Measurements from ENCODE around the gene PDE3A. TPM values are rescaled to one million over a fixed set of nuclear protein-coding genes. Genes with fewer than 3 reads are reported as not detected.

Gene PDE3A
- total and polyA plus RNA-seq, 2 donors, result 1.1 to 2.2 TPM

DNA sequence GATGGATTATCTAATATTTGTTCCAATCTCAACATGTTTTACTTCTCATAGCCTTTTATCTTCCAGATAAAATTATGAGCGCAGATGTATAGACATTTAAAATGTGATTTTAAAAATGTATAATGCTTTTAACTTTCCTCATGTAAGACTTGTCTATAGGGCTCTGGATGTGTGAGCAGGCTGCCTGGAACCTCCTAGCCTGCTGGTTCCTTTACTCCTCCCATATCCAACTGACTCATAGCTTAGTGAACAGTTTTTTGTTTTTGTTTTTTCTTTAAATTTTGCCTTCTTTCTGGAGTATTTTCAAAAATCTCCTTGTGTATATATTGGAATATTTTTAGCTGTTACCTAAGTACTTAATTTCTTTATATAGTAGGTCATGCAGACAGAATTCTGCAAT is 115.4 kb downstream of the PDE3A start:
- Histone ChIP-seq H3K9me3 (ENCODE audit: control insufficient read depth in 2 of 2, insufficient read depth in 1 of 2, low read length in 1 of 2) (no peaks in the 10 kb centered on the region), H3K36me3 (ENCODE audit: control insufficient read depth in 2 of 2, insufficient read depth in 2 of 2, low read length in 1 of 2) (no peaks in the 10 kb centered on the region), H3K27ac (ENCODE audit: low read depth in 1 of 2, low read length in 1 of 2) (no peak overlapping the region), H3K4me1 (ENCODE audit: control insufficient read depth in 2 of 2, insufficient read depth in 2 of 2, low read length in 2 of 2) (no peaks in the 10 kb centered on the region), H3K27me3 (ENCODE audit: control insufficient read depth in 2 of 2, insufficient read depth in 1 of 2, low read length in 1 of 2) (no peaks in the 10 kb centered on the region), H3K4me3 (ENCODE audit: low read length in 2 of 2) (no peak overlapping the region)
- WGBS, result 97% methylated on average over 1 of the region's 1 CpG
- no peak for DNase-seq (ENCODE audit: low read depth in 6 of 9, low spot score in 9 of 9)

DNA sequence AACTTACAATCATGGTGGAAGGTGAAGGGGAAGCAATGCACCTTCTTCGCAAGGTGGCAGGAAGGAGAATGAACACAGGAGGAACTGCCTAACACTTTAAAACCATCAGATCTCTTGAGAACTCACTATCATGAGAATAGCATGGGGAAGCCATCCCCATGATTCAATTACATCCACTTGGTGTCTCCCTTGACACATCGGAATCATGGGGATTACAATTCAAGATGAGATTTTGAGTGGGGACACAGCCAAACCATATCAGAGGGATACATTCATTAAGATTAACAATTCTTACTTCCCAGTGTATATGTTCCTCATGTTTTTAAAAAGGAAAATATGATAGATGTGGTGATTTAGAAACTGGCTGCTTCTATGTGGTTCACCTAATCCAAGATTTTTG is 117.9 kb downstream of the PDE3A start:
- H3K27me3 ChIP-seq (ENCODE audit: control insufficient read depth in 2 of 2, insufficient read depth in 1 of 2, low read length in 1 of 2), result no peaks in the 10 kb centered on the region
- H3K27ac ChIP-seq (ENCODE audit: low read depth in 1 of 2, low read length in 1 of 2), result no peak overlapping the region
- no peaks in the 10 kb centered on the region for H3K9me3 ChIP-seq (ENCODE audit: control insufficient read depth in 2 of 2, insufficient read depth in 1 of 2, low read length in 1 of 2)
- no peak for DNase-seq (ENCODE audit: low read depth in 6 of 9, low spot score in 9 of 9)
- 96% methylated on average over 2 of the region's 2 CpGs for WGBS
- no peak overlapping the region for H3K4me3 ChIP-seq (ENCODE audit: low read length in 2 of 2)
- no peaks in the 10 kb centered on the region for H3K36me3 ChIP-seq (ENCODE audit: control insufficient read depth in 2 of 2, insufficient read depth in 2 of 2, low read length in 1 of 2)
- H3K4me1 ChIP-seq (ENCODE audit: control insufficient read depth in 2 of 2, insufficient read depth in 2 of 2, low read length in 2 of 2), result no peaks in the 10 kb centered on the region

GRCh38 chr12:20487519-20487918 is 119.2 kb downstream of the PDE3A start:
- H3K9me3 ChIP-seq (ENCODE audit: control insufficient read depth in 2 of 2, insufficient read depth in 1 of 2, low read length in 1 of 2), result no peaks in the 10 kb centered on the region
- no peaks in the 10 kb centered on the region for H3K4me1 ChIP-seq (ENCODE audit: control insufficient read depth in 2 of 2, insufficient read depth in 2 of 2, low read length in 2 of 2)
- H3K4me3 ChIP-seq (ENCODE audit: low read length in 2 of 2), result no peak overlapping the region
- no peaks in the 10 kb centered on the region for H3K36me3 ChIP-seq (ENCODE audit: control insufficient read depth in 2 of 2, insufficient read depth in 2 of 2, low read length in 1 of 2)
- H3K27ac ChIP-seq (ENCODE audit: low read depth in 1 of 2, low read length in 1 of 2), result no peak overlapping the region
- no peaks in the 10 kb centered on the region for H3K27me3 ChIP-seq (ENCODE audit: control insufficient read depth in 2 of 2, insufficient read depth in 1 of 2, low read length in 1 of 2)
- 100% methylated on average over 2 of the region's 2 CpGs for WGBS
- DNase-seq (ENCODE audit: low read depth in 6 of 9, low spot score in 9 of 9), result no peak

DNA sequence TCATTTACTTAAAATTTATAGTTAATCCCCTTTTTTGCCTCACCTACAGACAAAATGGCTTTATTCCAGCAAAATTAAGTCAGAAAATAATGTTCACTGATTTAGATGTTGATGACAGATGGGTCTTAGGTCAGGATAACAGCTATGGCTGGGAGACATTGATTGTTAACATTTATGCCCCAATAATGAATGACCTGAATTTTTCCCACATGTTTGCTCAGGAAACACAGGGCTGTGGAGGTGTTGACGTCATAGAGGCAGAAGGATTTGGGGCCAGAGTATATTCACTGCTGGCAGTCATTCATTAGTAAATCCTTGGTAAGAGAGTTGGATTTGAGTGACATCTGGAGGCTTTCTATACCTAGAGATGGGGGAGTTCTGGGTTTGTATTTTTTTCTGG is 121.3 kb downstream of the PDE3A start:
- WGBS, result 92% methylated on average over 1 of the region's 1 CpG
- no peak overlapping the region for H3K27ac ChIP-seq (ENCODE audit: low read depth in 1 of 2, low read length in 1 of 2)
- no peaks in the 10 kb centered on the region for H3K4me1 ChIP-seq (ENCODE audit: control insufficient read depth in 2 of 2, insufficient read depth in 2 of 2, low read length in 2 of 2)
- H3K4me3 ChIP-seq (ENCODE audit: low read length in 2 of 2), result no peak overlapping the region
- H3K36me3 ChIP-seq (ENCODE audit: control insufficient read depth in 2 of 2, insufficient read depth in 2 of 2, low read length in 1 of 2), result no peaks in the 10 kb centered on the region
- no peaks in the 10 kb centered on the region for H3K27me3 ChIP-seq (ENCODE audit: control insufficient read depth in 2 of 2, insufficient read depth in 1 of 2, low read length in 1 of 2)
- no peaks in the 10 kb centered on the region for H3K9me3 ChIP-seq (ENCODE audit: control insufficient read depth in 2 of 2, insufficient read depth in 1 of 2, low read length in 1 of 2)
- no peak for DNase-seq (ENCODE audit: low read depth in 6 of 9, low spot score in 9 of 9)

- H3K36me3 ChIP-seq (ENCODE audit: control insufficient read depth in 2 of 2, insufficient read depth in 2 of 2, low read length in 1 of 2), result no peaks in the 10 kb centered on the region
- no peaks in the 10 kb centered on the region for H3K9me3 ChIP-seq (ENCODE audit: control insufficient read depth in 2 of 2, insufficient read depth in 1 of 2, low read length in 1 of 2)
These were observed 121.9 kb downstream of the PDE3A start for GRCh38 chr12:20490213-20490612.

GRCh38 chr12:20491290-20491689 is 123.0 kb downstream of the PDE3A start:
- DNase-seq (ENCODE audit: low read depth in 6 of 9, low spot score in 9 of 9), result no peak
- Histone ChIP-seq H3K36me3 (ENCODE audit: control insufficient read depth in 2 of 2, insufficient read depth in 2 of 2, low read length in 1 of 2) (no peaks in the 10 kb centered on the region), H3K27ac (ENCODE audit: low read depth in 1 of 2, low read length in 1 of 2) (no peak overlapping the region), H3K4me1 (ENCODE audit: control insufficient read depth in 2 of 2, insufficient read depth in 2 of 2, low read length in 2 of 2) (no peaks in the 10 kb centered on the region), H3K4me3 (ENCODE audit: low read length in 2 of 2) (no peak overlapping the region), H3K9me3 (ENCODE audit: control insufficient read depth in 2 of 2, insufficient read depth in 1 of 2, low read length in 1 of 2) (no peaks in the 10 kb centered on the region), H3K27me3 (ENCODE audit: control insufficient read depth in 2 of 2, insufficient read depth in 1 of 2, low read length in 1 of 2) (no peaks in the 10 kb centered on the region)
- WGBS, result 77% methylated on average over 5 of the region's 5 CpGs

More at GRCh38 chr12:20490213-20490612, 121.9 kb downstream of the PDE3A start:
- no peaks in the 10 kb centered on the region for H3K4me1 ChIP-seq (ENCODE audit: control insufficient read depth in 2 of 2, insufficient read depth in 2 of 2, low read length in 2 of 2)
- no peak for DNase-seq (ENCODE audit: low read depth in 6 of 9, low spot score in 9 of 9)
- no peaks in the 10 kb centered on the region for H3K27me3 ChIP-seq (ENCODE audit: control insufficient read depth in 2 of 2, insufficient read depth in 1 of 2, low read length in 1 of 2)
- H3K27ac ChIP-seq (ENCODE audit: low read depth in 1 of 2, low read length in 1 of 2), result no peak overlapping the region
- H3K4me3 ChIP-seq (ENCODE audit: low read length in 2 of 2), result no peak overlapping the region

DNA sequence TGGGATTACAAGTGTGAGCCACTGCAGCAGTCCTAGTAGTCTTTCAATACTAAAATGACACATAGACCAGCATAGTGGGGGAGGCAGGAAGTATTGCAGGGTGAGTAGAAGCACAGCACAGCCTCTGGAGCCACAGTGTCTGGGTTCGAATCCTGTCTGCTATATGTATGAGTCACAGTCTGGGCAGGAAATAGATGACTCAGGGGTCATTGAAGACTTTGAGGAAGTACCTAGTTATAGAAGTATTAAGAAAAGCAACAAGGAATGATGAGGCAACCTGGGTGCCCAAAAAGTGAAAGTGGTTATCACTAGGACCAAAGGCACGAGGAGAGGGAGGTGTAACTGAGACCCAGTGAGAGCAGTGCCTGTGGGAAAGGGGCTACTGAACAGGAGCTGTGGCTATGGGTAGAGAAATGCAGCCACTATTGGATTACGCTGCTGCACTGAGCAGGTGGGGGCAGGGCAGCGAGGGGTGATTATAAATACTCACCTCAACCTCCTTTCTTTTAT is 124.0 kb downstream of the PDE3A start:
- no peak overlapping the region for H3K27ac ChIP-seq (ENCODE audit: low read depth in 1 of 2, low read length in 1 of 2)
- 76% methylated on average over 4 of the region's 4 CpGs for WGBS
- H3K4me1 ChIP-seq (ENCODE audit: control insufficient read depth in 2 of 2, insufficient read depth in 2 of 2, low read length in 2 of 2), result no peaks in the 10 kb centered on the region
- H3K4me3 ChIP-seq (ENCODE audit: low read length in 2 of 2), result no peak overlapping the region
- no peaks in the 10 kb centered on the region for H3K27me3 ChIP-seq (ENCODE audit: control insufficient read depth in 2 of 2, insufficient read depth in 1 of 2, low read length in 1 of 2)
- no peaks in the 10 kb centered on the region for H3K36me3 ChIP-seq (ENCODE audit: control insufficient read depth in 2 of 2, insufficient read depth in 2 of 2, low read length in 1 of 2)
- no peaks in the 10 kb centered on the region for H3K9me3 ChIP-seq (ENCODE audit: control insufficient read depth in 2 of 2, insufficient read depth in 1 of 2, low read length in 1 of 2)
- no peak for DNase-seq (ENCODE audit: low read depth in 6 of 9, low spot score in 9 of 9)

DNA sequence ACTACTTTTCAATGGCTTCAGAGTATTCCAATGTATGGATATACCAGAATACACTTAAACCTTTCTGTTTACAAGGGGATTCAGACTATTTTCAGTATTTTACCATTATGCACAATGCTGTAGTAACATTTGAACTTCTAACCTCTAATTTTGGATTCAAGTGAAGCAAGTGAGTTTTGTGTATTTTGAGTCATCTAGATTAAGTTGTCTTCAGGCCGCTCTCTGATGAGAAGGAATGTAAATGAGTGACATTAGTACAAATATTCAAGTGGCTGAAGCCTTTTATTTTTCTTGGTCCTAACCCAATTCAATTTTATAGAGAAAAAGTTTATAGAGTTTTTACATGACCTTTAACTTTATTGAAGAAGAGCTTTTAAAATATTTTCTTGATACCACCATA is 125.6 kb downstream of the PDE3A start:
- Histone ChIP-seq H3K36me3 (ENCODE audit: control insufficient read depth in 2 of 2, insufficient read depth in 2 of 2, low read length in 1 of 2) (no peaks in the 10 kb centered on the region), H3K27ac (ENCODE audit: low read depth in 1 of 2, low read length in 1 of 2) (no peak overlapping the region), H3K27me3 (ENCODE audit: control insufficient read depth in 2 of 2, insufficient read depth in 1 of 2, low read length in 1 of 2) (no peaks in the 10 kb centered on the region), H3K4me3 (ENCODE audit: low read length in 2 of 2) (no peak overlapping the region), H3K9me3 (ENCODE audit: control insufficient read depth in 2 of 2, insufficient read depth in 1 of 2, low read length in 1 of 2) (no peaks in the 10 kb centered on the region), H3K4me1 (ENCODE audit: control insufficient read depth in 2 of 2, insufficient read depth in 2 of 2, low read length in 2 of 2) (no peaks in the 10 kb centered on the region)
- 92% methylated on average over 1 of the region's 1 CpG for WGBS
- DNase-seq (ENCODE audit: low read depth in 6 of 9, low spot score in 9 of 9), result no peak

GRCh38 chr12:20494851-20495250 is 126.5 kb downstream of the PDE3A start:
- no peak for DNase-seq (ENCODE audit: low read depth in 6 of 9, low spot score in 9 of 9)
- no peaks in the 10 kb centered on the region for H3K4me1 ChIP-seq (ENCODE audit: control insufficient read depth in 2 of 2, insufficient read depth in 2 of 2, low read length in 2 of 2)
- WGBS, result 93% methylated on average over 2 of the region's 2 CpGs
- H3K4me3 ChIP-seq (ENCODE audit: low read length in 2 of 2), result no peak overlapping the region
- no peak overlapping the region for H3K27ac ChIP-seq (ENCODE audit: low read depth in 1 of 2, low read length in 1 of 2)
- no peaks in the 10 kb centered on the region for H3K36me3 ChIP-seq (ENCODE audit: control insufficient read depth in 2 of 2, insufficient read depth in 2 of 2, low read length in 1 of 2)
- no peaks in the 10 kb centered on the region for H3K27me3 ChIP-seq (ENCODE audit: control insufficient read depth in 2 of 2, insufficient read depth in 1 of 2, low read length in 1 of 2)
- no peaks in the 10 kb centered on the region for H3K9me3 ChIP-seq (ENCODE audit: control insufficient read depth in 2 of 2, insufficient read depth in 1 of 2, low read length in 1 of 2)

DNA sequence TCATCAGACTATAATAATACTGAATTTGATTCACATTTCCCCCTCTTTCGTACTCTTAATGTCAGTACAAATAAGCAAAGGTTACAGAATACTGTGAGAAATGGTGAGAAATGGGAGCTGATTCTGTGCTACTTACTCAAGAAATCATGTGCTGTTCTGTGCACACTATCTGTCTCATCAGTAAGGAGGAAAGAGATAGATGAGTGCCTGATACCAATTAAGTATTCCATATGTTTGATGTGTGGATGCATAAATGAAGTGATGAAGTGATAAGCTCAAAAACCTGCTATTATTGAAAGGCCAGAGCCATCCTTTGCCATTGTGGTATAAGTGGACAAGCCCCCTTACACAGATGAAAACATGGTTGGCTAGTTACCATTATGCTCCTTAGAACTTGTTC is 127.7 kb downstream of the PDE3A start:
- H3K4me3 ChIP-seq (ENCODE audit: low read length in 2 of 2), result no peak overlapping the region
- DNase-seq (ENCODE audit: low read depth in 6 of 9, low spot score in 9 of 9), result no peak
- H3K9me3 ChIP-seq (ENCODE audit: control insufficient read depth in 2 of 2, insufficient read depth in 1 of 2, low read length in 1 of 2), result no peaks in the 10 kb centered on the region
- H3K4me1 ChIP-seq (ENCODE audit: control insufficient read depth in 2 of 2, insufficient read depth in 2 of 2, low read length in 2 of 2), result no peaks in the 10 kb centered on the region
- no peaks in the 10 kb centered on the region for H3K36me3 ChIP-seq (ENCODE audit: control insufficient read depth in 2 of 2, insufficient read depth in 2 of 2, low read length in 1 of 2)
- no peak overlapping the region for H3K27ac ChIP-seq (ENCODE audit: low read depth in 1 of 2, low read length in 1 of 2)
- no peaks in the 10 kb centered on the region for H3K27me3 ChIP-seq (ENCODE audit: control insufficient read depth in 2 of 2, insufficient read depth in 1 of 2, low read length in 1 of 2)
- 94% methylated on average over 1 of the region's 1 CpG for WGBS

Data from thymus (tissue), 11 donors.